ENCODE measurements around the gene FAM72D. TPM values are rescaled to one million over a fixed set of nuclear protein-coding genes. Genes with fewer than 3 reads are reported as not detected.
"Not testable (repeated sequence)": the region's sequence is repeated elsewhere in the genome, so short reads cannot be mapped to it uniquely, and the experiment has no call there.

FAM72D gene
- total and polyA plus RNA-seq, 5 donors from 2014 or later = 0.38 to 0.47 TPM; not detected in 3

GRCh38 chr1:145063285-145063684 is 32.5 kb upstream of the FAM72D start:
- H3K9me3 Mint-ChIP-seq; H3K27me3 ChIP-seq (ENCODE audit: control insufficient read depth, insufficient read depth, low read length); H3K4me3 ChIP-seq (ENCODE audit: low read depth, low read length); H3K36me3 Mint-ChIP-seq; H3K9me3 ChIP-seq (ENCODE audit: control insufficient read depth in 2 of 2, low read length in 2 of 2); H3K27ac Mint-ChIP-seq; H3K27ac ChIP-seq (ENCODE audit: insufficient read depth, low read length, poor library complexity, severe bottlenecking); H3K4me1 ChIP-seq (ENCODE audit: control insufficient read depth, insufficient read depth, low read length, poor library complexity, severe bottlenecking); DNase-seq; H3K4me1 Mint-ChIP-seq; H3K27me3 Mint-ChIP-seq; ATAC-seq (ENCODE audit: low read depth in 2 of 2); H3K4me3 Mint-ChIP-seq; H3K36me3 ChIP-seq (ENCODE audit: control insufficient read depth, insufficient read depth, low read length): not testable (repeated sequence)

GRCh38 chr1:145063941-145064648 is 31.7 kb upstream of the FAM72D start:
- DNase-seq; H3K4me1 Mint-ChIP-seq; ATAC-seq (ENCODE audit: low read depth in 2 of 2); H3K27ac ChIP-seq (ENCODE audit: insufficient read depth, low read length, poor library complexity, severe bottlenecking); H3K27ac Mint-ChIP-seq; H3K4me3 ChIP-seq (ENCODE audit: low read depth, low read length); H3K9me3 ChIP-seq (ENCODE audit: control insufficient read depth in 2 of 2, low read length in 2 of 2); H3K9me3 Mint-ChIP-seq; H3K27me3 ChIP-seq (ENCODE audit: control insufficient read depth, insufficient read depth, low read length); H3K27me3 Mint-ChIP-seq; H3K4me3 Mint-ChIP-seq; H3K36me3 Mint-ChIP-seq; H3K36me3 ChIP-seq (ENCODE audit: control insufficient read depth, insufficient read depth, low read length); H3K4me1 ChIP-seq (ENCODE audit: control insufficient read depth, insufficient read depth, low read length, poor library complexity, severe bottlenecking): not testable (repeated sequence)

GRCh38 chr1:145065194-145065826 is 30.5 kb upstream of the FAM72D start:
- H3K36me3 ChIP-seq (ENCODE audit: control insufficient read depth, insufficient read depth, low read length); H3K27ac Mint-ChIP-seq; DNase-seq; H3K36me3 Mint-ChIP-seq; H3K4me3 ChIP-seq (ENCODE audit: low read depth, low read length); H3K9me3 ChIP-seq (ENCODE audit: control insufficient read depth in 2 of 2, low read length in 2 of 2); H3K4me1 ChIP-seq (ENCODE audit: control insufficient read depth, insufficient read depth, low read length, poor library complexity, severe bottlenecking); H3K9me3 Mint-ChIP-seq; H3K27me3 Mint-ChIP-seq; H3K4me3 Mint-ChIP-seq; H3K27ac ChIP-seq (ENCODE audit: insufficient read depth, low read length, poor library complexity, severe bottlenecking); H3K4me1 Mint-ChIP-seq; H3K27me3 ChIP-seq (ENCODE audit: control insufficient read depth, insufficient read depth, low read length): not testable (repeated sequence)
- peak; percentile 47 to 50 for ATAC-seq (ENCODE audit: low read depth in 2 of 2)

- not testable (repeated sequence) for H3K4me3 ChIP-seq (ENCODE audit: low read depth, low read length); H3K27me3 ChIP-seq (ENCODE audit: control insufficient read depth, insufficient read depth, low read length); H3K27ac ChIP-seq (ENCODE audit: insufficient read depth, low read length, poor library complexity, severe bottlenecking); H3K27me3 Mint-ChIP-seq; H3K4me1 Mint-ChIP-seq; H3K36me3 ChIP-seq (ENCODE audit: control insufficient read depth, insufficient read depth, low read length); ATAC-seq (ENCODE audit: low read depth in 2 of 2); H3K36me3 Mint-ChIP-seq; H3K4me3 Mint-ChIP-seq; H3K9me3 ChIP-seq (ENCODE audit: control insufficient read depth in 2 of 2, low read length in 2 of 2); H3K9me3 Mint-ChIP-seq; DNase-seq; H3K27ac Mint-ChIP-seq; H3K4me1 ChIP-seq (ENCODE audit: control insufficient read depth, insufficient read depth, low read length, poor library complexity, severe bottlenecking)
Measured at GRCh38 chr1:145066486-145066885, 29.3 kb upstream of the FAM72D start.

- not testable (repeated sequence) for H3K27me3 Mint-ChIP-seq, H3K36me3 Mint-ChIP-seq, H3K4me3 Mint-ChIP-seq
Measured at GRCh38 chr1:145071569-145071968, 24.2 kb upstream of the FAM72D start.

GRCh38 chr1:145074021-145074559 is 21.7 kb upstream of the FAM72D start:
- H3K27ac Mint-ChIP-seq; H3K4me1 ChIP-seq (ENCODE audit: control insufficient read depth, insufficient read depth, low read length, poor library complexity, severe bottlenecking); H3K9me3 Mint-ChIP-seq; H3K4me3 ChIP-seq (ENCODE audit: low read depth, low read length); H3K4me1 Mint-ChIP-seq; H3K4me3 Mint-ChIP-seq; ATAC-seq (ENCODE audit: low read depth in 2 of 2); H3K36me3 Mint-ChIP-seq; H3K9me3 ChIP-seq (ENCODE audit: control insufficient read depth in 2 of 2, low read length in 2 of 2); DNase-seq; H3K27ac ChIP-seq (ENCODE audit: insufficient read depth, low read length, poor library complexity, severe bottlenecking); H3K27me3 Mint-ChIP-seq; H3K36me3 ChIP-seq (ENCODE audit: control insufficient read depth, insufficient read depth, low read length); H3K27me3 ChIP-seq (ENCODE audit: control insufficient read depth, insufficient read depth, low read length): not testable (repeated sequence)

More at GRCh38 chr1:145071569-145071968, 24.2 kb upstream of the FAM72D start:
- H3K4me1 Mint-ChIP-seq; ATAC-seq (ENCODE audit: low read depth in 2 of 2); H3K4me3 ChIP-seq (ENCODE audit: low read depth, low read length); H3K36me3 ChIP-seq (ENCODE audit: control insufficient read depth, insufficient read depth, low read length); H3K27ac Mint-ChIP-seq; DNase-seq; H3K9me3 ChIP-seq (ENCODE audit: control insufficient read depth in 2 of 2, low read length in 2 of 2); H3K27ac ChIP-seq (ENCODE audit: insufficient read depth, low read length, poor library complexity, severe bottlenecking); H3K4me1 ChIP-seq (ENCODE audit: control insufficient read depth, insufficient read depth, low read length, poor library complexity, severe bottlenecking); H3K27me3 ChIP-seq (ENCODE audit: control insufficient read depth, insufficient read depth, low read length); H3K9me3 Mint-ChIP-seq: not testable (repeated sequence)

- not testable (repeated sequence) for H3K27ac ChIP-seq (ENCODE audit: insufficient read depth, low read length, poor library complexity, severe bottlenecking); H3K27ac Mint-ChIP-seq; H3K9me3 ChIP-seq (ENCODE audit: control insufficient read depth in 2 of 2, low read length in 2 of 2); H3K36me3 Mint-ChIP-seq; H3K9me3 Mint-ChIP-seq; H3K4me3 ChIP-seq (ENCODE audit: low read depth, low read length); H3K27me3 Mint-ChIP-seq; H3K27me3 ChIP-seq (ENCODE audit: control insufficient read depth, insufficient read depth, low read length); ATAC-seq (ENCODE audit: low read depth in 2 of 2); H3K4me3 Mint-ChIP-seq; DNase-seq; H3K36me3 ChIP-seq (ENCODE audit: control insufficient read depth, insufficient read depth, low read length); H3K4me1 ChIP-seq (ENCODE audit: control insufficient read depth, insufficient read depth, low read length, poor library complexity, severe bottlenecking); H3K4me1 Mint-ChIP-seq
Measured at GRCh38 chr1:145076877-145077276, 18.9 kb upstream of the FAM72D start.

Measured in CD4-positive, CD25-positive, alpha-beta regulatory T cell (primary cell).